Effector memory CD8-positive, alpha-beta T cell (primary cell): ENCODE data around the gene TUBGCP6.

Experiments
- ATAC-seq: fragments of 150-1000 bp; cut with Tn5 transposase; replicated peaks from 2 replicates; pipeline ENCODE4 v1.10.0; 2021; ENCODE audit warnings: mild to moderate bottlenecking, moderate library complexity
- DNase-seq, 3 experiments: peaks; one replicate each; pipeline ENCODE4 v3.0.0; 2021
- H3K27ac Mint-ChIP-seq, 2 donors: one replicate each; pipeline ENCODE4 v1.8.0; 2022; ENCODE audit warnings: mild to moderate bottlenecking in 2 of 2, mixed read lengths in 2 of 2, moderate library complexity in 2 of 2
- H3K27me3 Mint-ChIP-seq, 2 donors: one replicate each; pipeline ENCODE4 v1.8.0; 2022; ENCODE audit warnings: mixed read lengths in 2 of 2
- H3K36me3 Mint-ChIP-seq: one replicate; pipeline ENCODE4 v1.8.0; 2022; ENCODE audit warnings: mild to moderate bottlenecking, moderate library complexity, mixed read lengths; ENCODE audit not compliant: insufficient read depth
- H3K4me1 Mint-ChIP-seq, 2 donors: one replicate each; pipeline ENCODE4 v1.8.0; 2022; ENCODE audit warnings: low read depth in 2 of 2, mixed read lengths in 2 of 2
- H3K4me3 Mint-ChIP-seq, 2 donors: one replicate each; pipeline ENCODE4 v1.8.0; 2022; ENCODE audit warnings: mild to moderate bottlenecking in 2 of 2, mixed read lengths in 2 of 2, moderate library complexity in 2 of 2
- H3K9me3 Mint-ChIP-seq, 2 donors: one replicate each; pipeline ENCODE4 v1.8.0; 2022; ENCODE audit warnings: mixed read lengths in 2 of 2

Gene TUBGCP6

GRCh38 chr22:50255607-50256006, 10.8 kb upstream of the TUBGCP6 start:
- ATAC-seq (no peak), DNase-seq (no peak)
- peaks cover 0 to 6% of the 10 kb centered on the region in 2 donors for H3K4me1 Mint-ChIP-seq
- H3K9me3 Mint-ChIP-seq = no peaks in the 10 kb centered on the region
- no peak overlapping the region for H3K4me3 Mint-ChIP-seq
- peaks cover 4% of the 10 kb centered on the region for H3K36me3 Mint-ChIP-seq
- peaks cover 0 to 28% of the 10 kb centered on the region in 2 donors for H3K27me3 Mint-ChIP-seq
- H3K27ac Mint-ChIP-seq = no peak overlapping the region

GRCh38 chr22:50255099-50255498, 10.3 kb upstream of the TUBGCP6 start:
- no peak for DNase-seq
- Mint-ChIP-seq H3K9me3 (no peaks in the 10 kb centered on the region), H3K27ac (no peak overlapping the region), H3K27me3 (peaks cover 0 to 28% of the 10 kb centered on the region in 2 donors), H3K4me1 (peaks cover 0 to 9% of the 10 kb centered on the region in 2 donors), H3K4me3 (no peak overlapping the region), H3K36me3 (peaks cover 4% of the 10 kb centered on the region)
- no peak for ATAC-seq

- DNase-seq = no peak
- no peak for ATAC-seq
- H3K4me3 Mint-ChIP-seq = no peak overlapping the region
Measured at GRCh38 chr22:50253941-50254340, 9.1 kb upstream of the TUBGCP6 start.

GRCh38 chr22:50253046-50253915, 8.5 kb upstream of the TUBGCP6 start:
- H3K4me1 Mint-ChIP-seq = peaks cover 0 to 11% of the 10 kb centered on the region in 2 donors
- H3K27ac Mint-ChIP-seq = peak overlapping the region in 1 of 2 donors; percentile 12
- ATAC-seq = no peak
- peaks cover 4% of the 10 kb centered on the region for H3K36me3 Mint-ChIP-seq
- no peak overlapping the region for H3K4me3 Mint-ChIP-seq
- no peaks in the 10 kb centered on the region for H3K9me3 Mint-ChIP-seq
- peaks cover 0 to 14% of the 10 kb centered on the region in 2 donors for H3K27me3 Mint-ChIP-seq
- no peak for DNase-seq

More at GRCh38 chr22:50253941-50254340, 9.1 kb upstream of the TUBGCP6 start:
- Mint-ChIP-seq H3K36me3 (peaks cover 4% of the 10 kb centered on the region), H3K9me3 (no peaks in the 10 kb centered on the region), H3K4me1 (peaks cover 0 to 11% of the 10 kb centered on the region in 2 donors), H3K27me3 (peaks cover 0 to 20% of the 10 kb centered on the region in 2 donors), H3K27ac (peak overlapping the region in 1 of 2 donors; percentile 77)

GRCh38 chr22:50252082-50253045, 7.5 kb upstream of the TUBGCP6 start:
- peak overlapping the region; percentile 35 to 79 for H3K4me3 Mint-ChIP-seq
- DNase-seq = peak; percentile 68 to 77 (median 69)
- no peaks in the 10 kb centered on the region for H3K9me3 Mint-ChIP-seq
- H3K36me3 Mint-ChIP-seq = peaks cover 11% of the 10 kb centered on the region
- H3K4me1 Mint-ChIP-seq = peaks cover 6 to 17% of the 10 kb centered on the region in 2 donors
- H3K27me3 Mint-ChIP-seq = peaks cover 0 to 5% of the 10 kb centered on the region in 2 donors
- H3K27ac Mint-ChIP-seq = no peak overlapping the region
- peak; percentile 65 for ATAC-seq

GRCh38 chr22:50251477-50252081, 6.8 kb upstream of the TUBGCP6 start:
- ATAC-seq (peak; percentile 11), DNase-seq (peak in 2 of 3 experiments; percentile 22 to 40)
- Mint-ChIP-seq H3K27ac (no peak overlapping the region), H3K4me1 (peaks cover 8 to 18% of the 10 kb centered on the region in 2 donors), H3K36me3 (peaks cover 19% of the 10 kb centered on the region), H3K4me3 (peak overlapping the region; percentile 35 to 79), H3K27me3 (no peaks in the 10 kb centered on the region), H3K9me3 (no peaks in the 10 kb centered on the region)

- DNase-seq (peak; percentile 63 to 68 (median 65)), ATAC-seq (peak; percentile 64)
- peak within 1 kb of the TSS in 1 of 2 donors; percentile 65 for H3K27ac Mint-ChIP-seq
- H3K4me1 Mint-ChIP-seq = peaks cover 8 to 18% of the 10 kb centered on the region in 2 donors
- peaks cover 19% of the 10 kb centered on the region for H3K36me3 Mint-ChIP-seq
- H3K9me3 Mint-ChIP-seq = no peaks in the 10 kb centered on the region
- no peaks in the 10 kb centered on the region for H3K27me3 Mint-ChIP-seq
- H3K4me3 Mint-ChIP-seq = peak within 1 kb of the TSS; percentile 66 to 79
Measured at GRCh38 chr22:50250555-50251476, 6.0 kb upstream of the TUBGCP6 start, which contains the start of gene HDAC10. Gene HDAC10 (minus strand): TSS chr22:50251265. CDS start chr22:50251032, 233 bp downstream.

GRCh38 chr22:50250249-50250554, 5.4 kb upstream of the TUBGCP6 start:
- Mint-ChIP-seq H3K4me1 (peaks cover 8 to 18% of the 10 kb centered on the region in 2 donors), H3K4me3 (peak overlapping the region; percentile 66 to 79), H3K9me3 (no peaks in the 10 kb centered on the region), H3K27ac (peak overlapping the region in 1 of 2 donors; percentile 65), H3K27me3 (no peaks in the 10 kb centered on the region), H3K36me3 (peaks cover 19% of the 10 kb centered on the region)
- no peak for ATAC-seq
- no peak for DNase-seq

GRCh38 chr22:50249341-50250248, 4.8 kb upstream of the TUBGCP6 start:
- H3K4me1 Mint-ChIP-seq = peaks cover 13 to 21% of the 10 kb centered on the region in 2 donors
- ATAC-seq = no peak
- no peak for DNase-seq
- H3K27me3 Mint-ChIP-seq = no peaks in the 10 kb centered on the region
- H3K9me3 Mint-ChIP-seq = no peaks in the 10 kb centered on the region
- H3K4me3 Mint-ChIP-seq = peak overlapping the region; percentile 66 to 79
- H3K36me3 Mint-ChIP-seq = peaks cover 24% of the 10 kb centered on the region
- H3K27ac Mint-ChIP-seq = peak overlapping the region in 1 of 2 donors; percentile 65

GRCh38 chr22:50248196-50249081, 3.6 kb upstream of the TUBGCP6 start:
- Mint-ChIP-seq H3K27me3 (no peaks in the 10 kb centered on the region), H3K27ac (peak overlapping the region; percentile 95 to 96), H3K4me3 (peak overlapping the region; percentile 69 to 72), H3K9me3 (no peaks in the 10 kb centered on the region), H3K36me3 (peaks cover 25% of the 10 kb centered on the region), H3K4me1 (peaks cover 23 to 26% of the 10 kb centered on the region in 2 donors)
- ATAC-seq = no peak
- no peak for DNase-seq

- H3K9me3 Mint-ChIP-seq = no peaks in the 10 kb centered on the region
- H3K36me3 Mint-ChIP-seq = peaks cover 25% of the 10 kb centered on the region
- H3K27me3 Mint-ChIP-seq = no peaks in the 10 kb centered on the region
- DNase-seq (peak; percentile 67 to 71 (median 69)), ATAC-seq (peak; percentile 18)
- H3K4me3 Mint-ChIP-seq = peak overlapping the region; percentile 69 to 72
- H3K27ac Mint-ChIP-seq = peak overlapping the region; percentile 95 to 96
- H3K4me1 Mint-ChIP-seq = peaks cover 27 to 29% of the 10 kb centered on the region in 2 donors
Measured at GRCh38 chr22:50247748-50248147, 2.9 kb upstream of the TUBGCP6 start.
